ENCODE results near the gene CD180.

Gene CD180

DNA sequence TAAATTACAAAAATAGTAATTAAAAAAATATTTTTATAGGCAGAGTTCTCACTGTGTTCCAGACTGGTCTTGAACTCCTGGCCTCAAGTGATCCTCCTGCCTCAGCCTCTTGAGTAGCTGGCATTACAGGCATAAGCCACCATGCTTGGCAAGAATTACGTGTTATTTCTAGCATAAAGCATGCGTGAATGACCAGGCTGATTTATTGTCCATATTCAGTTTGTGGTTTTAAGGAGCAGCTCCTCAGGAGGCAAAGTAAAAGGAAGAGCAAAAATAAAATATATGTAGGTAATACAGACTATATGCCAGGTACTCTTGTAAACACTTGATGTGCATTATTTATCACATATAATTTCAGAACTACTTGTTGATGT lies 7.1 kb upstream of the CD180 start:
- Mint-ChIP-seq H3K4me3 (peak overlapping the region; percentile 29), H3K4me1 (peaks cover 97% of the 10 kb centered on the region), H3K27ac (peak overlapping the region; percentile 90), H3K9me3 (peaks cover 9% of the 10 kb centered on the region), H3K36me3 (ENCODE audit: low read depth) (peaks cover 2% of the 10 kb centered on the region), H3K27me3 (no peaks in the 10 kb centered on the region)
- no peak for DNase-seq
- no peak for ATAC-seq

DNA sequence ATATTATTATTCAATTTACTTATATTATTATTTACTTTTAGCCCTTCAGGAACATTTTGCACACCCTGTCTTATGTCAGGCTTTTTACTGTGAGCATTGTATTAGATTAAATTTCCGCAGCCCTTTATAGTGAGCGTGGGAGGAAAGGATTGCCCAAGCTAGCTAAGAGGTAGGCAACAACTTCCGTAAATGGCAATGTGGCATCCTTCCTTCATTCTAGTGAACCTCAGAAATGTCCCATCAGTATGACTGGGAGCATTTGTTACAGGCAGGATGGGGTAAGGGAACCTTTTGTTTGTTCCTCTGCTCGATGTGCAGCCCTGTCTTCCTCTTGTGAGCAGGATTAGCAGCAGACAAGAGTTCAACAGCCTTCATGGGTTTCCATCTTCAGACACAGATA lies 6.2 kb upstream of the CD180 start:
- H3K4me1 Mint-ChIP-seq: peaks cover 98% of the 10 kb centered on the region
- ATAC-seq (peak; percentile 7), DNase-seq (no peak)
- H3K9me3 Mint-ChIP-seq: peaks cover 9% of the 10 kb centered on the region
- H3K36me3 Mint-ChIP-seq (ENCODE audit: low read depth): peaks cover 2% of the 10 kb centered on the region
- H3K4me3 Mint-ChIP-seq: peak overlapping the region; percentile 51
- no peaks in the 10 kb centered on the region for H3K27me3 Mint-ChIP-seq
- peak overlapping the region; percentile 86 for H3K27ac Mint-ChIP-seq

GRCh38 chr5:67201897-67202549 lies 5.4 kb upstream of the CD180 start:
- Mint-ChIP-seq H3K9me3 (peaks cover 9% of the 10 kb centered on the region), H3K4me1 (peaks cover 91% of the 10 kb centered on the region), H3K27me3 (no peaks in the 10 kb centered on the region), H3K36me3 (ENCODE audit: low read depth) (peaks cover 2% of the 10 kb centered on the region), H3K27ac (peak overlapping the region; percentile 50), H3K4me3 (no peak overlapping the region)
- ATAC-seq (no peak), DNase-seq (no peak)

GRCh38 chr5:67200809-67201562 lies 4.4 kb upstream of the CD180 start:
- Mint-ChIP-seq H3K36me3 (ENCODE audit: low read depth) (peaks cover 2% of the 10 kb centered on the region), H3K9me3 (peaks cover 9% of the 10 kb centered on the region), H3K27ac (no peak overlapping the region), H3K4me1 (peaks cover 83% of the 10 kb centered on the region), H3K4me3 (no peak overlapping the region), H3K27me3 (no peaks in the 10 kb centered on the region)
- DNase-seq: no peak
- no peak for ATAC-seq

DNA sequence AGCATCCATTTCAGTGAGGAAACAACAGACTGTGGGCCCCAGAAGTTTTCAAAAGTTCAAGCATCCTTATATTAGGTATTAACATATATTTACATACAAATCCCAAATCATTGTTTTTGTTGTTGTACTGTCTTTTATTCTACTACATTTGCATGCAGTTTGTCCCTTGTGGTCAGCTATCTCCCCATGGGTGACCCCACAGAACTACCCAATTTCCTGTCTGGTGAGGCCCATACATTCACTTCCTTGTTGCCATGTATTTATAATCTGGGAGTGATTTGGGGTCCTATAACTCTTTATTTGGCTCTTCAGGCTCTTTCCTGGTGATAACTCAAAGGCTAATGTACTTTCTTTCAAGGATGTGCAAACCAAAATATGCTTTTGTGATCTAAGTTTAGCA lies 3.3 kb upstream of the CD180 start:
- DNase-seq (no peak), ATAC-seq (no peak)
- H3K9me3 Mint-ChIP-seq: peaks cover 9% of the 10 kb centered on the region
- H3K36me3 Mint-ChIP-seq (ENCODE audit: low read depth): peaks cover 2% of the 10 kb centered on the region
- H3K27me3 Mint-ChIP-seq: no peaks in the 10 kb centered on the region
- H3K27ac Mint-ChIP-seq: no peak overlapping the region
- H3K4me3 Mint-ChIP-seq: peak overlapping the region; percentile 18
- peaks cover 72% of the 10 kb centered on the region for H3K4me1 Mint-ChIP-seq

GRCh38 chr5:67198917-67199316 lies 2.3 kb upstream of the CD180 start:
- no peaks in the 10 kb centered on the region for H3K27me3 Mint-ChIP-seq
- H3K4me3 Mint-ChIP-seq: no peak overlapping the region
- H3K36me3 Mint-ChIP-seq (ENCODE audit: low read depth): peaks cover 2% of the 10 kb centered on the region
- peaks cover 65% of the 10 kb centered on the region for H3K4me1 Mint-ChIP-seq
- DNase-seq (no peak), ATAC-seq (no peak)
- peak overlapping the region; percentile 67 for H3K27ac Mint-ChIP-seq
- H3K9me3 Mint-ChIP-seq: peaks cover 9% of the 10 kb centered on the region

- H3K36me3 Mint-ChIP-seq (ENCODE audit: low read depth): peaks cover 2% of the 10 kb centered on the region
- no peaks in the 10 kb centered on the region for H3K27me3 Mint-ChIP-seq
- no peak overlapping the region for H3K4me3 Mint-ChIP-seq
- peaks cover 9% of the 10 kb centered on the region for H3K9me3 Mint-ChIP-seq
- ATAC-seq: peak; percentile 70
- H3K4me1 Mint-ChIP-seq: peaks cover 61% of the 10 kb centered on the region
- H3K27ac Mint-ChIP-seq: no peak overlapping the region
- no peak for DNase-seq
Observed at GRCh38 chr5:67197536-67197935, 937 bp upstream of the CD180 start.

DNA sequence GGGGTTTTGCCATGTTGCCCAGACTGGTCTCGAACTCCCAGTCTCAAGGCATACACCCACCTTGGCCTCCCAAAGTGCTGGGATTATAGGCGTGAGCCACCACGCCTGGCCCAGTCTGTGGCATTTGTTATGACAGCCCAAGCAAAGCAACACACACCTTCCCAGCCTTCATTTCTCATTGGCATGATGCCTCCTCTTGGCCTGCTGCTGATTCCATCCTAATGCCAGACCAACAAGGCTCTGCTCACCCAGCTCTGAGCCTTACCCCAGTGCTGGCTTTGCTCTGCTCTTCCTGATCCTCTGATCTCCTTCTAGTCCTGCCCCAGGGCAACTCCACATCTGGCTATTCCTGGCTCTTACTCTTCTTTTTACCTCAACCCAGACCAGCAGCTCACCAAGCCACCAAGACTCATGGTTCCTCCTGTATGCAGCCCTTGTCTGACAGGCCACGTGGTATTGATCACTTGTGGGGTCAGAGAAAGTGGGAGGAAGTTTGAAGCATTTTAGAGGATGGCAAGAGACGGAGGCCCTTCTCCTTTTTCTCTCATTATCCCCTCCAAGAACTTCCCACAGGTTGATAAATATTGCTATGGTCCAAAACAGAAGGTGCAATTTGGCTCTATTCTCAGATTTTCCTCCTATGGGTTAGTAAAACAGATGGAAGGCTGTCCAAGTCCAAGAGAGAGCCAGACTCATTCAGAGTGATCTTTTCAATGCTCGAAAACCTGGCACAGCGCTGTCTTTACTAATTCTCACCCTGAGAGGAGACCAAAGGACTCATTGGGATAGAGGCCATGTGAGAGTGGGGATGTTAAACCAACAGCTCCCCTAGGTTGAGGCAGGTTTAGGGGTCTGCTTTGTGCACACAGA lies 958 bp downstream of the CD180 start:
- H3K36me3 Mint-ChIP-seq (ENCODE audit: low read depth): peaks cover 7% of the 10 kb centered on the region
- ATAC-seq (no peak), DNase-seq (no peak)
- peak overlapping the region; percentile 51 for H3K4me3 Mint-ChIP-seq
- peaks cover 4% of the 10 kb centered on the region for H3K9me3 Mint-ChIP-seq
- H3K27ac Mint-ChIP-seq: peak overlapping the region; percentile 63
- H3K27me3 Mint-ChIP-seq: no peaks in the 10 kb centered on the region
- peaks cover 47% of the 10 kb centered on the region for H3K4me1 Mint-ChIP-seq

DNA sequence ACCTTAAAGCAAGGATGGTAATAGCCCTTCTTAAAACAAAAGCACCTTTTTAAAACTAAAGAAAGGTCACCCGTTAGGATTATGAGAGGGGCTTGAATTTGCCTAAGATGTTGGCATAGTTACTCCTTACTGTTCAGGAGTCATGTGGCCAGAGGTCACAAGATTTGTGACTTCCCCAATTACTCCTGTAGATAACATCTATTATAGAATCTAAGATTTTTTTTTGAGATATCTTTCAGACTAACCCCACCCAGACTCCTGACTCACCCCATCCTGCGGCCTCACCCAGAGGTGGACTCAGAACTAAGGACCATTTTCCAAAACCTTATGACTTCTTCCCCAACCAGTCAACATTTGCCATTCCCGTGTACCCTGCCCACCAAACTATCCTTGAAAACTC lies 2.4 kb downstream of the CD180 start:
- no peak for DNase-seq
- peak overlapping the region; percentile 16 for H3K4me3 Mint-ChIP-seq

GRCh38 chr5:67193439-67193807 lies 3.2 kb downstream of the CD180 start:
- peak overlapping the region; percentile 40 for H3K4me3 Mint-ChIP-seq
- H3K27me3 Mint-ChIP-seq: no peaks in the 10 kb centered on the region
- H3K36me3 Mint-ChIP-seq (ENCODE audit: low read depth): peaks cover 6% of the 10 kb centered on the region
- H3K27ac Mint-ChIP-seq: peak overlapping the region; percentile 50
- H3K4me1 Mint-ChIP-seq: peaks cover 43% of the 10 kb centered on the region
- ATAC-seq (no peak), DNase-seq (no peak)
- H3K9me3 Mint-ChIP-seq: no peaks in the 10 kb centered on the region

More for the DNA sequence above, 2.4 kb downstream of the CD180 start:
- no peaks in the 10 kb centered on the region for H3K27me3 Mint-ChIP-seq
- peak overlapping the region; percentile 50 for H3K27ac Mint-ChIP-seq
- peaks cover 6% of the 10 kb centered on the region for H3K36me3 Mint-ChIP-seq (ENCODE audit: low read depth)
- ATAC-seq: no peak
- H3K4me1 Mint-ChIP-seq: peaks cover 43% of the 10 kb centered on the region
- no peaks in the 10 kb centered on the region for H3K9me3 Mint-ChIP-seq

GRCh38 chr5:67192719-67193438 lies 3.7 kb downstream of the CD180 start:
- Mint-ChIP-seq H3K27me3 (no peaks in the 10 kb centered on the region), H3K9me3 (no peaks in the 10 kb centered on the region), H3K4me1 (peaks cover 43% of the 10 kb centered on the region), H3K4me3 (peak overlapping the region; percentile 40), H3K27ac (peak overlapping the region; percentile 50), H3K36me3 (ENCODE audit: low read depth) (peaks cover 6% of the 10 kb centered on the region)
- DNase-seq (no peak), ATAC-seq (no peak)

- Mint-ChIP-seq H3K27me3 (no peaks in the 10 kb centered on the region), H3K36me3 (ENCODE audit: low read depth) (peaks cover 6% of the 10 kb centered on the region), H3K4me3 (no peak overlapping the region), H3K27ac (peak overlapping the region; percentile 43), H3K4me1 (peaks cover 57% of the 10 kb centered on the region), H3K9me3 (no peaks in the 10 kb centered on the region)
- ATAC-seq (no peak), DNase-seq (no peak)
Observed at GRCh38 chr5:67190861-67191260, 5.7 kb downstream of the CD180 start.

DNA sequence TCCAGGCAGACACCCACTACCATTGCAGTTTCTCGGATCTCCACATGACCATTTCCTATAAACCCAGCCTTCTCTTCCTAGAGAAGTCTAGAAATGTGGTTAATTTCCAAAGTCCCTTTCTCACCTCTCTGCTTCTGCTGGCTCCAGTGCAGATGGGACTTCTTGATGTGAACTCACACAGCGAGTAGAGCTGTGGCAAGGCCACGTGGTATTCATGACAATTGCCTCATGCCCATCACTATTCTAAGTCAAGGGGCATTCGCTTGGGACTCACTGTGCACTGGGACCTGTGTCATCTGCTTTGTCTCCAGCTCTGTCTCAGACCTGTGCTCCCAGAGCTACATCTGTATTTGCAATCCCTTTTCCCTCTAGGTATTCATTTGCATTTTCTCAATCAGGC lies 6.2 kb downstream of the CD180 start:
- Mint-ChIP-seq H3K4me1 (peaks cover 57% of the 10 kb centered on the region), H3K9me3 (no peaks in the 10 kb centered on the region), H3K4me3 (no peak overlapping the region), H3K36me3 (ENCODE audit: low read depth) (peaks cover 6% of the 10 kb centered on the region), H3K27me3 (no peaks in the 10 kb centered on the region), H3K27ac (no peak overlapping the region)
- DNase-seq (no peak), ATAC-seq (no peak)

DNA sequence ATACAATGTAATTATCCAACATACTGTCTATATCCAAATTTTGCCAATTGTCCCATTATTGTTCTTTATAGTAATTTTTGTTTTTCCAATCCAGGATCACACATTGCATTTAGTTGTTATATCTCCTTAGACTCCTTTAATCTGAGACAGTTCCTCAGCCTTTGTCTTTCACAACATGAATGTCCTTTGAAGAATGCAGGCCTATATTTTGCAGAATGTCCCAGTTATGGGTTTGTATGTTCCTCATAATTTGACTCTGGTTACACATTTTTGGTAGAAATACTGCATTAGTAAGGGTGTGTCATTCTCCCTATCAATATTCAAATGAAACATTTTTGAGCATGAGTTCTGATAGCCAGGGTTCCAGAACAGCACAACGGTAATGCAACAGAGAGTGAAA lies 6.7 kb downstream of the CD180 start:
- DNase-seq (no peak), ATAC-seq (no peak)
- no peak overlapping the region for H3K4me3 Mint-ChIP-seq
- H3K27me3 Mint-ChIP-seq: no peaks in the 10 kb centered on the region
- H3K4me1 Mint-ChIP-seq: peaks cover 57% of the 10 kb centered on the region
- H3K27ac Mint-ChIP-seq: no peak overlapping the region
- peaks cover 6% of the 10 kb centered on the region for H3K36me3 Mint-ChIP-seq (ENCODE audit: low read depth)
- H3K9me3 Mint-ChIP-seq: no peaks in the 10 kb centered on the region

Measured in activated naive CD8-positive, alpha-beta T cell treated with anti-CD3 and anti-CD28 coated beads, Interleukin-2, amount 50 U/mL, for 24 hours (primary cell).